Neural cell (in vitro differentiated cells): ENCODE measurements around the gene DIS3L2. TPM values are rescaled to one million over a fixed set of nuclear protein-coding genes. Genes with fewer than 3 reads are reported as not detected.

ENCODE experiments used
- H2AFZ ChIP-seq: fragments of 200-600, 300-800 bp; sonication (generic), shearing (Covaris generic); 2 replicates; pipeline ENCODE4 v1.6.0; 2014; ENCODE audit warnings: low read depth, mild to moderate bottlenecking, antibody characterized with exemption, low read length, moderate library complexity
- H3F3A ChIP-seq: fragments of 200-600 bp; shearing (Covaris generic); 2 replicates; pipeline ENCODE4 v1.6.1; 2016; ENCODE audit warnings: mild to moderate bottlenecking, moderate library complexity, mixed read lengths, antibody characterized with exemption, low read length; ENCODE audit not compliant: insufficient read depth, poor library complexity, severe bottlenecking
- H3K27ac ChIP-seq: fragments of 200-600, 300-800 bp; sonication (generic), shearing (Covaris generic); 2 replicates; pipeline ENCODE4 v1.5.1; 2014; ENCODE audit warnings: mild to moderate bottlenecking, low read length, moderate library complexity
- H3K27me3 ChIP-seq: fragments of 300-800, 200-600 bp; sonication (generic), shearing (Covaris generic); 2 replicates; pipeline ENCODE4 v1.6.0; 2014; ENCODE audit warnings: mild to moderate bottlenecking, low read depth, low read length, moderate library complexity; ENCODE audit not compliant: insufficient read depth
- H3K36me3 ChIP-seq: fragments of 300-800, 200-600 bp; sonication (generic), shearing (Covaris generic); 2 replicates; pipeline ENCODE4 v1.5.1; 2014; ENCODE audit warnings: mild to moderate bottlenecking, antibody characterized with exemption, low read length, moderate library complexity; ENCODE audit not compliant: insufficient read depth
- H3K4me2 ChIP-seq: fragments of 300-800, 200-600 bp; sonication (generic), shearing (Covaris generic); 2 replicates; pipeline ENCODE4 v1.6.0; 2014; ENCODE audit warnings: mild to moderate bottlenecking, low read length
- H3K4me3 ChIP-seq: fragments of 300-800, 200-600 bp; sonication (generic), shearing (Covaris generic); 2 replicates; pipeline ENCODE4 v1.5.1; 2014; ENCODE audit warnings: mild to moderate bottlenecking, low read length, moderate library complexity
- H3K79me2 ChIP-seq: fragments of 200-600 bp; shearing (Covaris generic); replicated peaks from 2 replicates; pipeline ENCODE4 v1.6.0; 2014; ENCODE audit warnings: mild to moderate bottlenecking, low read length, moderate library complexity; ENCODE audit not compliant: insufficient read depth
- H3K9ac ChIP-seq: fragments of 300-800, 200-600 bp; sonication (generic), shearing (Covaris generic); 2 replicates; pipeline ENCODE4 v1.6.1; 2016; ENCODE audit warnings: mild to moderate bottlenecking, low read length, mixed read lengths
- H3K9me2 ChIP-seq: fragments of 200-600 bp; shearing (Covaris generic); 2 replicates; pipeline ENCODE4 v1.6.1; 2016; ENCODE audit warnings: mild to moderate bottlenecking, low read length, mixed read lengths; ENCODE audit not compliant: insufficient read depth
- H3K9me3 ChIP-seq: fragments of 200-600, 300-800 bp; sonication (generic), shearing (Covaris generic); 2 replicates; pipeline ENCODE4 v1.6.1; 2016; ENCODE audit warnings: mild to moderate bottlenecking, mixed run types, low read length, moderate library complexity, mixed read lengths
- H4K20me1 ChIP-seq: fragments of 200-600 bp; shearing (Covaris generic); 2 replicates; pipeline ENCODE4 v1.6.1; 2016; ENCODE audit warnings: mild to moderate bottlenecking, mixed run types; ENCODE audit not compliant: insufficient read depth
- CTCF ChIP-seq: fragments of 450-650 bp; IDR thresholded peaks from 2 replicates; pipeline ENCODE4 v1.5.1; 2014; ENCODE audit warnings: antibody characterized with exemption, mild to moderate bottlenecking, moderate library complexity; ENCODE audit not compliant: poor library complexity, severe bottlenecking
- EP300 ChIP-seq: fragments of 450-650 bp; conservative IDR thresholded peaks from 2 replicates; pipeline ENCODE4 v1.6.1; 2014; ENCODE audit warnings: antibody characterized with exemption, mild to moderate bottlenecking, moderate library complexity; ENCODE audit not compliant: poor library complexity, severe bottlenecking
- EZH2 ChIP-seq: fragments of 200-600, 300-800 bp; shearing (Covaris generic), sonication (generic); IDR thresholded peaks from 2 replicates; pipeline ENCODE4 v1.6.1; 2014; ENCODE audit warnings: antibody characterized with exemption, low read length, borderline replicate concordance, mild to moderate bottlenecking; ENCODE audit not compliant: insufficient read depth, poor library complexity, severe bottlenecking
- MXI1 ChIP-seq: fragments of 450-650 bp; conservative IDR thresholded peaks from 2 replicates; pipeline ENCODE4 v1.6.1; 2014; ENCODE audit warnings: antibody characterized with exemption, mild to moderate bottlenecking; ENCODE audit not compliant: poor library complexity, severe bottlenecking
- POLR2AphosphoS5 ChIP-seq: IDR thresholded peaks from 2 replicates; pipeline ENCODE4 v1.6.1; 2012
- RAD21 ChIP-seq: fragments of 450-650 bp; conservative IDR thresholded peaks from 2 replicates; pipeline ENCODE4 v1.6.1; 2014; ENCODE audit warnings: antibody characterized with exemption, mild to moderate bottlenecking, moderate library complexity
- SMC3 ChIP-seq: fragments of 450-650 bp; conservative IDR thresholded peaks from 2 replicates; pipeline ENCODE4 v1.6.1; 2014; ENCODE audit warnings: antibody characterized with exemption, mild to moderate bottlenecking, moderate library complexity; ENCODE audit not compliant: poor library complexity
- TAF1 ChIP-seq: IDR thresholded peaks from 2 replicates; pipeline ENCODE4 v1.6.1; 2012; ENCODE audit warnings: low read depth
- polyA plus RNA-seq: library from polyadenylated mRNA; depleted of rRNA; stranded (reverse); fragments of >200 nt; gene quantifications from 2 replicates; pipeline ENCODE4 v1.2.3, GENCODE V29; 2014
- TF ChIP-seq, protein P1 (sequence below): IDR thresholded peaks from 2 replicates; pipeline ENCODE4 v1.6.1; 2012; ENCODE audit warnings: borderline replicate concordance

Gene DIS3L2
- polyA plus RNA-seq, 1 donor from 2014 or later: 20.0 TPM

DNA sequence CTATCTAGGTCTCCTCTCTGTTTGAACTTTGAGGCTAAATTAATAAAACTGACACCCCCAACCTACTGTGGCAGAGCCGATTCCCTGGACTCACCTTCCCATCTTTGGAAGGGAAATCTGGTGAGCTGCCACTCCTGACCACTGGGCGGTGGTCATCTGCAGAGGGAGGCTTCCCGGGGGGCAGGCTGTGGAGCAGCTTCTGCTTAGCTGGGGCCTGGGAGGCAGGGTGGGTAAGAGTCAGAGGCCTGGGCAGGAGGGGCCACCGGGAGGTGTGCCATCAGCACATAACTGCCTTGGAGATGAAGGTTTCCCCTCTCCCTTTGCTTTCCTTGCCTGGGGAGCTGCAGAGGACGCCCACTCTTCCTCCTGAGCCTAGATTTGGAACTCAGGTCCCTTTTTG, 33.0 kb upstream of the DIS3L2 start:
- H3K27me3 ChIP-seq: peaks cover 45% of the 10 kb centered on the region

DNA sequence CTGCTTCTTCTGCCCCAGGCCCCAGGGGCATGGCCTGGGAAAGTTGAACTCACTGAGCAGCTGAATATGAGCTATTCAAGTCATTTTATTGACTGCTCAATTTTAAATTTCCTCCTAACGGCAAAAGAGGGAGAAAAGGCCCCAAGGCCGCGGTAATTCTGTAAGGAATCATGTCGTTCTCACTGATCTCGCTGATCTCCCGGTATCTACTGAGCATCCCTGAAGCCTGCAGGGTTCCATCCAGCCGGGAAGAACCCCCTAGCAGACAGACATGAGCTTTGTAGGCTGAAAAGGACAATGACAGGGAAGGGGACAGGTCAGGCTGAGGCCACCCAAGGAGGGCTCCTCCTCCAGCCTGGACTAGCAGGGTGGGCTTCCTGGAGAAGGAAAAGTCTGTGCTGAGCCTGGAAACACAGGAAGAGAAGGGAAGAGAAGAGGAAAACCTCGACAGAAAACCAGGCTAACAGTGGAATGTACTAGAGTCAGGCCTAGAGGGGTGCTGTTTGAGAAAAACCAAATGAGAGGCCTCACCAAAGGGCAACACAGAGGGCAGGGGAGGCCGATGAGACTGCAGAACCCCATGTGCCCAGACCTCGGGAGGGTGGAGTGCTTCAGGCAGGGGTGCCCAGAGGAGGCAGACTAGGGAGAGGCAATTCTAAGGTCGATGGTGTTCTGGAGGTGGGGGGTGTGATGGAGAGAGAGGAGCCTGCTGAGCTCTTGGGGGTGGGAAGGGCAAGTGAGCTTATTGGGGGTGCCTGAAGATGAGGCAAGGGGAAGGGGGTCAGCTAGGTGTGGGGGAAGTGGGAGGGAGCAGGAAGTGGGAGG, 32.4 kb upstream of the DIS3L2 start:
- Histone ChIP-seq H3K9me3 (no peaks in the 10 kb centered on the region), H3K4me3 (no peak overlapping the region), H2AFZ (no peak overlapping the region), H3K4me2 (no peak overlapping the region), H3K9ac (no peak overlapping the region), H4K20me1 (no peaks in the 10 kb centered on the region), H3K27me3 (peaks cover 42% of the 10 kb centered on the region), H3F3A (no peaks in the 10 kb centered on the region), H3K36me3 (no peaks in the 10 kb centered on the region), H3K9me2 (no peaks in the 10 kb centered on the region), H3K27ac (no peak overlapping the region), H3K79me2 (no peaks in the 10 kb centered on the region)
- TF ChIP-seq EP300 (no peak), TAF1 (no peak), EZH2 (no peak), POLR2AphosphoS5 (no peak), RAD21 (no peak), SMC3 (no peak)
- TF ChIP-seq, protein P1, sequence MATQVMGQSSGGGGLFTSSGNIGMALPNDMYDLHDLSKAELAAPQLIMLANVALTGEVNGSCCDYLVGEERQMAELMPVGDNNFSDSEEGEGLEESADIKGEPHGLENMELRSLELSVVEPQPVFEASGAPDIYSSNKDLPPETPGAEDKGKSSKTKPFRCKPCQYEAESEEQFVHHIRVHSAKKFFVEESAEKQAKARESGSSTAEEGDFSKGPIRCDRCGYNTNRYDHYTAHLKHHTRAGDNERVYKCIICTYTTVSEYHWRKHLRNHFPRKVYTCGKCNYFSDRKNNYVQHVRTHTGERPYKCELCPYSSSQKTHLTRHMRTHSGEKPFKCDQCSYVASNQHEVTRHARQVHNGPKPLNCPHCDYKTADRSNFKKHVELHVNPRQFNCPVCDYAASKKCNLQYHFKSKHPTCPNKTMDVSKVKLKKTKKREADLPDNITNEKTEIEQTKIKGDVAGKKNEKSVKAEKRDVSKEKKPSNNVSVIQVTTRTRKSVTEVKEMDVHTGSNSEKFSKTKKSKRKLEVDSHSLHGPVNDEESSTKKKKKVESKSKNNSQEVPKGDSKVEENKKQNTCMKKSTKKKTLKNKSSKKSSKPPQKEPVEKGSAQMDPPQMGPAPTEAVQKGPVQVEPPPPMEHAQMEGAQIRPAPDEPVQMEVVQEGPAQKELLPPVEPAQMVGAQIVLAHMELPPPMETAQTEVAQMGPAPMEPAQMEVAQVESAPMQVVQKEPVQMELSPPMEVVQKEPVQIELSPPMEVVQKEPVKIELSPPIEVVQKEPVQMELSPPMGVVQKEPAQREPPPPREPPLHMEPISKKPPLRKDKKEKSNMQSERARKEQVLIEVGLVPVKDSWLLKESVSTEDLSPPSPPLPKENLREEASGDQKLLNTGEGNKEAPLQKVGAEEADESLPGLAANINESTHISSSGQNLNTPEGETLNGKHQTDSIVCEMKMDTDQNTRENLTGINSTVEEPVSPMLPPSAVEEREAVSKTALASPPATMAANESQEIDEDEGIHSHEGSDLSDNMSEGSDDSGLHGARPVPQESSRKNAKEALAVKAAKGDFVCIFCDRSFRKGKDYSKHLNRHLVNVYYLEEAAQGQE: no peak

More for the DNA sequence above, 33.0 kb upstream of the DIS3L2 start:
- Histone ChIP-seq H4K20me1 (no peaks in the 10 kb centered on the region), H3K79me2 (no peaks in the 10 kb centered on the region), H3K36me3 (no peaks in the 10 kb centered on the region), H3F3A (no peaks in the 10 kb centered on the region), H3K9me2 (no peaks in the 10 kb centered on the region), H3K27ac (no peak overlapping the region), H3K4me3 (no peak overlapping the region), H2AFZ (no peak overlapping the region), H3K9me3 (no peaks in the 10 kb centered on the region), H3K9ac (no peak overlapping the region), H3K4me2 (no peak overlapping the region)
- TF ChIP-seq, protein P1: no peak
- no peak for TF ChIP-seq TAF1
- no peak for TF ChIP-seq MXI1
- TF ChIP-seq POLR2AphosphoS5: no peak
- TF ChIP-seq EP300: no peak
- no peak for TF ChIP-seq SMC3
- no peak for TF ChIP-seq EZH2
- no peak for TF ChIP-seq CTCF
- TF ChIP-seq RAD21: no peak
